ENCODE data around the gene KRT37.

GRCh38 chr17:41467561-41467960, 43.2 kb upstream of the KRT37 start:
- TF ChIP-seq CTCF (IDR thresholded peaks at IDR 0.05): no peak
- no peak for TF ChIP-seq POLR2AphosphoS5 (IDR thresholded peaks at IDR 0.05; ENCODE audit: insufficient read depth in 1 of 2, low read depth in 1 of 2)
- TF ChIP-seq POLR2A (IDR thresholded peaks at IDR 0.05): no peak
